Hindlimb muscle (tissue), 1 donor: ENCODE data around the gene AMZ2. TPM values are rescaled to one million over a fixed set of nuclear protein-coding genes. Genes with fewer than 3 reads are reported as not detected.
A peak's percentile ranks its signal among the peaks of the same experiment; 100 is the strongest.
"Not testable (repeated sequence)": the region's sequence is repeated elsewhere in the genome, so short reads cannot be mapped to it uniquely, and the experiment has no call there.

Experiments
- DNase-seq: peaks from one replicate; pipeline ENCODE4 v3.0.0-alpha.2; 2013
- polyA plus RNA-seq: library from polyadenylated mRNA; unstranded; fragments of 120-200 nt; gene quantifications from one replicate; pipeline ENCODE4 v1.2.1, GENCODE V29; 2013; ENCODE audit not compliant: insufficient read length

Gene AMZ2
- polyA plus RNA-seq, 1 donor, result 65.3 TPM

GRCh38 chr17:68220786-68221185, 27.1 kb upstream of the AMZ2 start:
- not testable (repeated sequence) for DNase-seq

DNA sequence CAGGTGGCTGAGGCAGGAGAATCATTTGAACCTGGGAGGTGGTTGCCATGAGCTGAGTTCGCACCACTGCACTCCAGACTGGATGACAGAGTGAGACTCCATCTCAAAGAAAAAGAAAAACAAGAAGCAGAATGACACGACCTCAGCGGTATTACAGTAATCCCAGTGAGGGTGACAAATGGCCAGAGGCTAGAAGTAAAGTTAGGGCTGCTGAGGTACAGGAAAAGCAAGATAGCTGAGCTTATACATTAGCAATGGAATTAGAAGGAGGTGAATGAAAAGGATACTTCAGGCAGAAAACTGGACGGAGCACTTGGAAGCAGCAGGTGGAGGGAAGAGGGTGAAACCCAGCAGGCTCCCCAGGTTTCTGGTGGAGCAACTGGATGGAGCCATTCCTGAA, 26.1 kb upstream of the AMZ2 start:
- no peak for DNase-seq

DNA sequence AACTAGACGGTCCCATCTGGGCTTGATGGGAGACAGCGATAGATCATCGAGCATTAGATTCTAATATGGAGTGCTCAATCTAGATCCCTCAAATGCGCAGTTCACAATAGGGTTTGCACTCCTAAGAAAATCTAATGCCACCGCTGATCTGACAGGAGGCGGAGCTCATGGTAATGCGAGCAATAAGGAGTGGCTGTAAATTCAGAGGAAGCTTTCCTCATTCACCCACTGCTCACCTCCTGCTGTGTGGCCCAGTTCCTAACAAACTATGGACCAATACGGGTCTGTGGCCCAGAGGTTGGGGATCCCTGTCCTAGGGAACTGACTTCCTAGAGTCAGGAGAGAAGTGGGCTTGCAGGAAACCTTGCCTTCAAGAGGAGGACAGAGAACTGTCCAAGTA, 25.2 kb upstream of the AMZ2 start:
- no peak for DNase-seq

DNA sequence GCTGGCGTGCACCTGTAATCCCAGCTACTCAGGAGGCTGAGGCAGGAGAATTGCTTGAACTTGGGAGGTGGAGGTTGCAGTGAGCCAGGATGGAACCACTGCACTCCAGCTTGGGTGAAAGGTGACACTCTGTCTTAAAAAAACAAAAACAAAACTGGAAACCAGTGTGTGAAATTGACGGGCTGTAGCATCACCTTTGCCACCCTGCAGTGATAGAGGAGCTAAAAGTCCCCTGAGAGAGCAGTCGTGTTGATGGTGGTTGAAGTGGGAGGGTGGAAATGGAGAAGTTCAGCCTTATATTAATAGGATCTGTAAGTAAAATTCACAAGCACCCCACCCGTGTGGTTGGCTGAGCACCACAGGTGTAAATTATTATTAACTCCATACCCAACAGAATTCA, 22.8 kb upstream of the AMZ2 start:
- DNase-seq, result not testable (repeated sequence)

DNA sequence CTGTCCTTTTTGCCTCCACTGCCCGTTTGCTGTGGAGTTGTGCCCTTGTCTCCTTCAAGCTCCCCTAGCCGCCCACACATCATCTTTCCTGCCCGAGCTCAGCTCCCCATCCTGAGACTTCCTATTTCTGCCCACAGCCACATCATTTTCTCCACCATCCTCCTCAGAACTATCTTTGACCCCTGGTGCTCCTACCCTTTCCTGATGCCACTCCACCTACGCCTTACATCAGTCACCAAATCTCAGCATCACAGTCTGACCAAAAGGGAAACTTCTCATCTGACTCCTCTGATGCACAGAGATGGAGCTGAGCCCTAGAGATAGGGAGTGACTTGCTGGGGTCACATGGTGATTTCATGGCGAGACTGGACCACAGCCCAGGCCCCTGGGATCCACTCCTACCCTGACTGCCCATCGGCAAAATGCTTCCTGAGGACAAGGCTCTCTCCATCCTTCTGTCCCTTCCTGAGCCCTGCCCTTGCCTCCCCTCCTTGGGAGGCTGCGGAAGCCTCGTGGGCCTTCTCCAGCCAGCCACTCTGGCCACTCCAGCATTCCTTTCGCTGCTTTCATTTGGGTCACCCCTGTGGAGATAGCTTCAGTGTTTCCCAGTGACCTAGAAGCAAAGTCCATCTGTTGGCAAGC, 19.7 kb upstream of the AMZ2 start:
- DNase-seq, result not testable (repeated sequence)

DNA sequence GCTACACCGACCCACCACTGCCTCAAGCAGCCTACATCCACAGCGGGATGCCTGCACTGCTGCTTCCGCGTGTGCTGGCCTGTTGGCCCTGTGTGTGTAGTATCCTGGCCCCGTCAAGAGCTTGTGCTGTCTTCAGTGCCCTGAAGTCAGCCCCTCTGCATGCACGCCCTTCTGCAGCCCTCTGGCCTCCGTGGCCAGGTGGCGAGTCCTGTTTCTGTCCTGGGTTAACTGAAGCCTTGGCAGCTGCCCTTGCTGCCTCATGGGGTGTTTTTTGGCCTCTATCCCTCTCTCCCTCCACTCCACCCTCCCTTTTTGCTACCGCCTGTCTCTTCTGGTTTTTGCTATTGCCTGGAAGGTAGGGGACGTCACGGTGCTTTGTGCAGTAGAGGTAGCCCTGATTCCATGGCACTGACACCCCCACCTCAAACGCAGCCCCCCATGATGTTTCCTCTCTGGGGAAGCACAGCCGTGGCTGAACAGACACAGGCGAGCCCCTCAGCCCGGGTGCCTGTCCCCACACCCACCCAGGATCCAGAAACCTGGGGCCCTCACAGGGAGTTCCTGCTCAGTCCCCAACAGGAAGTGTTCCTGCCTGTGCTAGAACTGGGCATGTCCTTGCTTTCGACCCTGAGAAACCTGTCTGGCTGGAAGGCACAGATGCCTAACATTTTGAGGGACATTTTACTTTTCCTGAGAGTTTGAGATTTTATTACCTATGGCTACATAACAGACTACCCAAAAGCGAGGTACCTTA, 18.8 kb upstream of the AMZ2 start:
- no peak for DNase-seq

- DNase-seq, result no peak
Observed at GRCh38 chr17:68229619-68230018, 18.2 kb upstream of the AMZ2 start.

- DNase-seq, result not testable (repeated sequence)
Observed at GRCh38 chr17:68231131-68231530, 16.7 kb upstream of the AMZ2 start.

DNA sequence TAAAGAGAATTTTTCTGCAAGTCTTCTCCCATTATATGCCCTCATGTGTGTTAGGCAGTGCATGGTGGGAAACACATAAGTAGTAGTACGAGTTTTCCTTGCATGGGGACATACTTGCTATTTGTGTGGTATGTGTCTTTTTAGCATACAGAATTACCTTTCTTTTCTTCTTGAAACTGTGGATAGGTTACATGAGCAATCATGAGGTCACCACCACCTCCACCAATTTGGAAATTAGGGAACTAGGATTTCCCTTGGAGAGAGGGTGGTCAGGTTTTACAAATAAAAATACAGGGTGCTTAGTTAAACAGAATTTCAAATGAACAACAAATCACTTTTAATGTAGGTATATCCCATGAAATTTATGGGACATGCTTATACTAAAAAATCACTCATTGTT, 16.3 kb upstream of the AMZ2 start:
- DNase-seq, result no peak

DNA sequence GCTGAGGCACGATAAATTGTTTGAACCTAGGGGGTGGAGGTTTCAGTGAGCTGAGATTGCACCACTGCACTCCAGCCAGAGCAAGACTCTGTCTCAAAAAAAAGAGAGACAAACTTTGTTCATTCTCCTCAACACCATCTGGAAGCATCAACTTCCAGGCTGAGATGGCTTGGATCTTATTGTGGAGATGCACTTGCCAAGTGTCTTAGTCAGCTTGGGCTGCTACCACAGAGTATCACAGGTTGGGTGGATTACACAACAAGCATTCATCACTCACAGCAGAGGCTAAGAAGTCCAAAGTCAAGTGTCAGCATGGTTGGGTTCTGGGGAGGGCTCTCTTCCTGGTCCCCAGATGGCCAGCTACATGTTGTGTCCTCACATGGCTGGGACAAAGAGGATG, 15.1 kb upstream of the AMZ2 start:
- not testable (repeated sequence) for DNase-seq

DNA sequence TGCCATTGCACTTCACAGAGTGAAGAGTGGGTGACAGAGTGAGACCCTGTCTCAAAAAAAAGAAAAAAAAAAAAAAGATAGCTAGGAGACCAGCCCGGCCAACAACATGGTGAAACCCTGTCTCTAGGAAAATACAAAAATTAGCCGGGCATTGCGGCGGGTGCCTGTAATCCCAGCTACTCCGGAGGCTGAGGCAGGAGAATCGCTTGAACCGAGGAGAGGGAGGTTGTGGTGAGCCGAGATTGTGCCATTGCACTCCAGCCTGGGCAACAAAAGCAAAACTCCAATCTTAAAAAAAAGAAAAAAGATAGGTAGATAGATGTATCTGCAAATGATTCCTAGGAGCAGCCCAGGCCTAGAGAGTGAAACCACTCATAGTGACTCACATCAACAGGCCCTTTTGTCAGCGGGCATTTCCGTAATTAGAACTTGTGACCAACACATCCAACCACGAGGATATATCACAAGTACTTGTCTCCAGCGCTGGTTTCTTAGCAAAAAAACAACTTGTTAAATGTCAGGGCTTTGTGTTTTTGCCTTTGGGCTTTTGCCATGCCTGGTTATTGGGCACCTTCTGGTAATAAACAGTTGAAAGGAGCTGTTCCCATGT, 13.0 kb upstream of the AMZ2 start:
- not testable (repeated sequence) for DNase-seq

GRCh38 chr17:68235336-68235791, 12.5 kb upstream of the AMZ2 start:
- DNase-seq, result not testable (repeated sequence)

- DNase-seq, result not testable (repeated sequence)
Observed at GRCh38 chr17:68237369-68238163, 10.3 kb upstream of the AMZ2 start.

DNA sequence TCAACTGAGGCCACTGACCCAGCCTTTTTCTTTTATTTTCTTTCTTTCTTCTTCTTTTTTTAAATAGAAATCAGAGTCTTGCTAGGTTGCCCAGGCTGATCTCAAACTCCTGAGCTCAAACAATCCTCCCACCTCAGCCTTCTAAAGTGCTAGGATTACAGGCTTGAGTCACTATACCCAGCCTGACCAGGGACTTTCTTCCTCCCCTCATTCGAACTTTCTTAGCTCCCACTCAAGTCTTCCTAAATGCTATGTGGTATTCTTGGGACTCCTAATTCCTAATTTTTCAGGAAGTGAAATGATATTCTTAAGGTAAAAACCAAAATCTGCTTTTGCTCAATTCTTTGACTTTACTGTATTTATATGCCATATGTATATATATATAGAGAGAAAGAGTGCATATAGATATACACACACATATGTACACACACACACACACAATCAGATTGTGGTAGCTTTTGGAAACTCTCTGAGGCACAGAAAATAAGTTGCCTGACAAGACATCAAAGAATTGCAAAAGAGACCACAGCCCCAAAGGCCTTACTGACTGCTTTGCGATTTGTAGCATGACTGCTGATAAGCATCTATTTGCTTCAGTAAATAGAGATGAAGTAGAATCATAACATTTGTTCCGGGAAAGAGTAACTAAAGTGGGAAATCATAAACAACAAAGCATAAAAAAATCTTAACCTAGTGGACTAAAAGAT, 9.5 kb upstream of the AMZ2 start:
- no peak for DNase-seq

DNA sequence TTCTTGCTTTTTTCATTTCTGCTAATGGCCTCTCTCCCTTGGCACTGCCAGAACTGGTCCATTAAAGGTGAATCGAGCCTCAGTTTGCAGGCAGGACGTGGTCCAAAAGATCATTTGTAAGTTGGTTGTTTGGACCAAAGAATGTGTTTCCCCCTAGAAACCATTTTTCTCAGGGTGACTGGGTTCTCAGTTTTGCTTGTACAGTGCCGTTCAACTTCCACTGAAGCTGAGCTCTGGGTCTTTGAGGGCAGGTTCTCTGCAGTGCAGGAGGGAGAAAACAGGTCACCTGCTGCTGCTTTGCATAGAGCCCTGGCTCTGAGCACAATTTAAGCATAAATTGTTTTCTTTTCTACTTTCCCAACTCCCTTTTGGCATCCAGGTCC, 9.0 kb upstream of the AMZ2 start:
- no peak for DNase-seq

DNA sequence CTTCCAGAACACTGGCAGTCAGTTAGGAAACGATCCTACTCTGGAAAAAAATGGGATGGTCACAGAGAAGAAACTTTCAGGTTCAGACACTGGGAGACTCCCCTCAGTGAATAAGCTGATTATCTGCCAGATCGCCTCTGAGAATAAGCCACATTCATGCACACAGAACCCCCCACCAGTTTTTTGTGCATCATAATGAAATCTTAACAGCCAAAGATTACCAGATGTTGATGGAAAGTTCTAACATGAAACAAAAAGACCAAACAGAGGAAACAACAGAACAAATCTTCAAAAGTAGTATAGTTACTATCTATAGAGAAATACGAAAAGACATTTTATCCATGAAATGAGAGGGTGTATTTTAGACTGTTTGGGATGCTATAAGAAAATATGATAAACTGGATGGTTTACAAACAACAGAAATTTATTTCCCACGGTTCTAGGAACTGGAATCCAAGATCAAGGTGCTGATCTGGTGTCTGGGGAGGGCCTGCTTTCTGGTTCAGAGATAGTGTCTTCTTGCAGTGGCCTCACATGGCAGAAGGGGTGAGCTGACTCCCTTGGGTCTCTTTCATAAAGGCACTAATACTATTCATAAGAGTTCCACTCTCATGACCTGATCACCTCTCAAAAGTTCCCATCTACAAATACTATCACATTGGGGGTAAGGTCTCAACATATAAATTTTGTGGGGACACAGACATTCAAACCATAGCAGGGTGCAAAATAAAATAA, 8.0 kb upstream of the AMZ2 start:
- no peak for DNase-seq

DNA sequence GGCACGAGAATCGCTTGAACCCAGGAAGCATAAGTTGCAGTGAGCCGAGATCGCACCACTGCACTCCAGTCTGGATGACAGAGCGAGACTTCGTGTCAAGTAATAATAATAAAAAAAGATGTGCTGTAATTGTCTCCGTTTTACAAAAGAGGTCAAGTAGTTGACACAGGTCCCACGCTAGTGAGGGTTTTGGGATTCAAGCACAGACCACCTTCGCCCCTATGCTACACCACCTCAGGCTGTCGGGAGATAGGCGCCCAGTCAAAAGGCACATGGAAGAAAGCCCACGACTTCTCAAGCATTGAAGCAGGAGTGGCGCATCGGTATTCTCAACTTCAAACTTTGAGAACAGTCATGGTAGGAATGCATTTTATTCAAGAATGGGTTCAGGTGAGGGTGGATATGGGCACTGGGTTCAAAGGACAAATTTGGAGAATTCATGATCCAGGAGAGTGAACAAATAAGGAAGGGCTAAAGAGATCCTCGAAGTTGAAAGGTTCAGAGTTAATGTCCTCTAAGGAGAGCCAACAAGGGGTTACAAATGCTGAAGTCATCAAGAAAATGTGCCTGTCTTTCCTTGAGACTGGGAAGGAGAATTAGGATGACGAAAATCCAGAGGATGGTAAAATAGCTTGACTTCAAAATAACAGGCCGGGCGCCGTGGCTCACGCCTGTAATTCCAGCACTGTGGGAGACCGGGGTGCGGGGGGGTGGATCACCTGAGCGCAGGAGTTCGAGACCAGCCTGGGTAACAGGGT, 1.4 kb upstream of the AMZ2 start:
- DNase-seq, result no peak

- DNase-seq, result peak; percentile 72
Observed at GRCh38 chr17:68248199-68248825, 469 bp downstream of the AMZ2 start.

DNA sequence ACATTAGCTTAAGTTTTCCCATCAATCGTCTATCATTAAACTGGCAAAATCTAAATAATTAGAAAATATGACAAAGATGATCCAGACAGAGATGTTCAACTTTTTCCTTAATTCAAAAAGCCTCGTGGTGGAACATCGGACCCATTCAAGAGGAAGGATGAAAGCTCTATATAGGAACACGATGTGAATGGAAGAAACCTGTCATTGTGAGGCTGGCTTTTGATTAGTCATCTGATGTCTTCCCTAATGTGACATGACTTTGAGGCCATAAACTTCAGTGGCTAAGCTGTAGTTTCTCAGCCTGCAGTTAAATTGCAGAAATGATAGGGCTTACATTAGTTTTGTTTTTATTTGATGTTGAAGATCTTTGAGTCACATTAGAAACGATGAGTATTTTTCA, 1.0 kb downstream of the AMZ2 start:
- DNase-seq, result no peak

DNA sequence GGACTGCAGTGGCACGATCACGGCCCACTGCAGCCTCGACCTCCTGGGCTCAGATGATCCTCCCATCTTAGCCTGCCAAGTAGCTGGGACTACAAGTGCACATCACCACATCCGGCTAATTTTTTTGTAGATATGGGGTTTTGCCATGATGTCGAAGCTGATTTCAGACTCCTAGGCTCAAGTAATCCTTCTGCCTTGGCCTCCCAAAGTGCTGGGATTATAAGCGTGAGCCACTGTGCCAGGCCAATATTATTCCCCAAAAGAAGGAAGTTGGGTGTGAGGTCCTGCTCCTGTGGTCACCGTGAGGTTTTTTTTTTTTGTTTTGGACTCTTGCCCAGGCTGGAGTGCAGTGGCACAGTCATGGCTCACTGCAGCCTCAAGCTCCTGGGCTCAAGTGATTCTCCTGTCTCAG, 1.5 kb downstream of the AMZ2 start:
- DNase-seq, result no peak
